ENCODE results near the gene LETMD1.
"Not testable (repeated sequence)": the region's sequence is repeated elsewhere in the genome, so short reads cannot be mapped to it uniquely, and the experiment has no call there.

Gene LETMD1

DNA sequence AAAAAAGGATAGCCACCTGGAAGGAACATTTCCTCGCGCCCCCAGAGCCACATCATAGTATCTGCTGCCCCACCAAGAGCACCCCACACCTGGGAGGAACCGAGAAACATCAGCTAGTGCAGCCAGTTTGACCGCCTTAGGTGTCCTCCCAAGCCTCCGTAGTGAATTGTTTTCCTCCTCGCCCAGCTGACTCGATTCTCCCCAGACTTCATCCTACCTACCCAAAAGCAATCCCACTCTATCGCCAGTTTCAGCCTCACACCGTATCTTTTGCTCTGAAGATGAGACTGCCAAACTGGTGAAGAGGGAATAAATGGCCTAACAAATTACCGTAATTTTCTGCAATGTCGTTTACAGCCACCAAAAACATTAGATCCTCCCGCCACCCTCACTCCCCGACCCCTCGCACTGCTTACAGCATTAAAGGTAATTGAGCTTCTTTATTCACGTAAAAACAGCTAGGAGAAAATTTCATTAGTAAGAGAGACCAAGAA, 20.7 kb upstream of the LETMD1 start:
- no peak for DNase-seq

DNA sequence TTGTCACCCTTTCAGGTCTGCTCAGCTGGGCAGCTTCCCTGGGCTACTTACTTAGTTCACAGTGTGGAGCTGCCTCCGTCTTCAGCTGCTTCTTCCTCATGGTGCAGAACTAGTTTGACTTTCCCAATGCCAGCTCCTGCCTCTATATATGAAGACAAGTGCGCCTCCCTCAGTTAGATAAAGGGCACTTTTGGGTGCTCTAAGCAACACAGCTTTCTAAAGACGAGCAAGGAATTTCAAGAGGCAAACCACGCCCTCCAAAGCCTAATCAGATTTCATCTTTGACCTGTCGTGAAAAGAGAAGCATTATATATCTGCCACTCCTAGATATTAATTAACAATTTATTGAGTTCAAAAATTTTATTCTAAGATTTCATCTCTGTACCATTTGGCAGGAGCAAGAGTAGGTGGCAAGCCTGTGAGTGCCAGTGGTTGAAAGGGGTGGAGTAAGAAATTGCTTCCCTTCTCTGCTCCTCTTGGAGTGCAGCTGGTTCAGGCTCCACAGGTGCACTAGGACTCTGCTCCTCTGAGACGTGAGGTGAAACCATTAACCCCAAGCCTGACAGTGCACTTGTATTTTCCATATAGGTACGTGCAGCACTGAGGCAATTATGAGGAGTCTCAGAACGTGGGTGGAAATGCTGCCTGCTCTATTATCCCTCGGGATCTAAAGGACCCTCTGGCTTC, 19.9 kb upstream of the LETMD1 start:
- peak; percentile 17 to 25 for DNase-seq

- no peak for DNase-seq
Measured at GRCh38 chr12:51028813-51029150, 19.3 kb upstream of the LETMD1 start.

GRCh38 chr12:51033048-51033447, 15.1 kb upstream of the LETMD1 start:
- DNase-seq: no peak

- no peak for DNase-seq
Measured at GRCh38 chr12:51033457-51034089, 14.6 kb upstream of the LETMD1 start.

DNA sequence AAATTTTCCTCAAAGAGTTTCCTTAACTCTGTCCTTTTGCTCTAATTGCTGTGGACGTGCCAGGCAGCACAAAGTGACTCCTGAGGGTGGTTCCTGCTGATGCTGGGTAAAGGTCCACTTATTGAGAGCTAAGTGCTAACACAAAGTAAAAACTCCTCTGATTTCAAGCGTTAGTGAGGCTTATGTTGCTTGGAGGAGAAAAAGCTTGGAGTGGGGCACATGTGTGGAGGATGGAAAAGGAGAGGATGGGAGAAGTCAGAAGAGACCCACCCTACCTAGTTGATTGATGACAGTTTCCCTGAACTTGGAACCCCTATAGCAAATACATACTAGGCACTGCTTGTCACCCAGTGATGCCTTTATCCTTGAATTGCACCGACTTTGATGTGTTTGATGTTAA, 11.8 kb upstream of the LETMD1 start:
- DNase-seq: no peak

GRCh38 chr12:51048661-51049251, 629 bp downstream of the LETMD1 start:
- no peak for DNase-seq

DNA sequence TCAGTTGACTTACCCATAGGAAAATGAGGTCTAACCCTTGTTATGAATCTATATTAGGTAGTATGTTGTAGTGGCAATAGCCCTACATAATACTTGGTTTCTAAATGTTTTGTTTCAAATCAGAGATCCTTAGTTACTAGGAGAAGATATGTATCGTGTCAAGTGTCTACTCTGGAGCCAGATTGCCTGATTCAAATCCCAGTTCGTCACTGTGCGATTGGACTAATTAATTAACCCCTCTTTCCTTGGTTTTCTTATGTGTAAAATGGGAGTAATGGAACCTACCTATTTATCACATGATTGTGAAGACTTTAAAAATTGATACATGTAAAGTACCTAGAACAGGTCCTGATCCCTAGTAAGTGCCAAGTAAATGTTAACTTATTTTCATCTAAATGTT, 1.4 kb downstream of the LETMD1 start:
- DNase-seq: no peak

GRCh38 chr12:51051787-51052186, 3.7 kb downstream of the LETMD1 start:
- no peak for DNase-seq

- no peak for DNase-seq
Measured at GRCh38 chr12:51055060-51055459, 6.9 kb downstream of the LETMD1 start.

DNA sequence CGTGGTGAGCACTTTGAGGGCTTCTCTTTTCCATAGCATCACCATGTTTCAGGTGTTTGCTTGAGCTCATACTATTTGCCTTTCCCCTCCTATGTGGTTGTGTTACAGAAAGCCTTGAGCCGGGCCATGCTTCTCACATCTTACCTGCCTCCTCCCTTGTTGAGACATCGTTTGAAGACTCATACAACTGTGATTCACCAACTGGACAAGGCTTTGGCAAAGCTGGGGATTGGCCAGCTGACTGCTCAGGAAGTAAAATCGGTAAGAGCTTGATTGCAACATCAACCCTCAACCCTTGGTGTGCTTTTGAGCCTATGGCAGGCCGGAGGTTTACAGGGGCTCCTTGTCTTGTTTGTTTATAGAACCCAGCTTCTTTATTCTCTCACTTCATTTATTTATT, 8.1 kb downstream of the LETMD1 start:
- DNase-seq: no peak

DNA sequence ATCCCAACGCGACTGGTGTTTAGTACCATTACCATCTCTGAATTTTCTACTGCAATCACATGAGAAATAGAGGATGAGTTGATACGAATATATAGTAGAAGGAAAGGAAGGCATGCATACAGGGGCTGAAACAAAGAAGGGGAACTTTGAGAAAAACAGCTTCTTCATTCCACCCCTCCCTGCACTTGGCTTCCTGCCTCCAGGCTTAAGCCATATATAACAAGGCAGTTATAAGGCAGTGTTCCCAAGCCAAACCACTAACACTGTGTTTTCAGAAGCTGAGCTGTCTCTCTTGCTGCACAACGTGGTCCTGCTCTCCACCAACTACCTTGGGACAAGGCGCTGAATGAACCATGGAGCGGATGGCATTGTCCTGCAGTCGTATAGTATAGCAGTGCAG, 11.0 kb downstream of the LETMD1 start:
- DNase-seq: no peak

DNA sequence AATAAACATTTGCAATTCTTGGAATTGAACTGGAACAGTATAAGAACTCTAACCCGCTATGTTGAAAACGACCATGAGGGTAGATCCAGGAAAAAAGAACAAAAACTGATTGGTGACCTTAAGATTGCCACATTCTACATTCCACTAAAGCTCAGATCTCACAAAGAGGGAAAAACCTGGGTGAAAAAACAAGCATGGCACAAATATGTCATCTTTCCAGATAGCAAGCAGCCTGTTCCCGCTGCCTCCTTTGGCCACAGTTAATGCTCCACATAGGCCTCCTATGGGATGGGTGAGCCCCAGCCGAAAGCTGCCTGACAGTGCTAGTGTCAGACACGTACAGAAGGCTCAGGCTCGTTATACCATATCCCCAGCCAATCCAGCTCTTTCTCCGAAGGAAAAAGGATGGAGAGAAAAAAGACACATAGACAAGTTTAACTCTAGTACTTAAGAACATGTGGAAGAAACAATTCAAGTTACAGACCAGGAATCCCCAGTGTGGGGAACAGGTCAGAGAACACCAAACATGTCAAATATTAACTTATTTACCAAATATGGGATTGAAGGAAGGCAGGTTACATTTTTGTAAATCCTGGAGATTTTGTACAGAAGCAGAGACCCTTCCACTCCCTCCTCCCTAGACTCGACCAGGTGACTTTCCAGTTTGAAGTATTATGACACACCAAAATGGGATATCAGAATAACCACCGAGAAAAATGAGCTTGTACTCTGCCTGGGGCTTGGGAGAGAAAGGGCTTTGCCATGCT, 14.7 kb downstream of the LETMD1 start:
- DNase-seq: no peak

GRCh38 chr12:51065530-51065929, 17.4 kb downstream of the LETMD1 start:
- DNase-seq: no peak

GRCh38 chr12:51067229-51067628, 19.1 kb downstream of the LETMD1 start:
- DNase-seq: no peak

DNA sequence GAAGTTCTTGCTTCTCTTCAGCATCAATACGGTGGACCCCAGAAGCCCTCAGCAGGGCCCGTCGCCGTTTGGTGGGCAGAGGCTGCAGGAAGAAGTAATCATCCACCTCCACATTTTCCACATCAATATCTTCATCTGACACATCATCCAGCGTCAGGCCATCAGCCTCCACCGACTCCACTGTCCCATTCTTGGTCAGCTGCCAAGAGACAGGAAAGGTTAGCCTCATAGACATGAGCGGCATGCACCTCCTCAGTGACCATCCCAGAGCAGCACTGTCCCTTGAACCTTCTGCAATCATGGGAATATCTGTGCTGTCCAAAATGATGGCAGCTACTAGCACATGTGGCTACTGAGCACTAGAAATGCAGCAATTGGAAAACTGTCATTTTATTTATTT, 19.6 kb downstream of the LETMD1 start:
- no peak for DNase-seq

- no peak for DNase-seq
Measured at GRCh38 chr12:51070004-51070403, 21.9 kb downstream of the LETMD1 start.

DNA sequence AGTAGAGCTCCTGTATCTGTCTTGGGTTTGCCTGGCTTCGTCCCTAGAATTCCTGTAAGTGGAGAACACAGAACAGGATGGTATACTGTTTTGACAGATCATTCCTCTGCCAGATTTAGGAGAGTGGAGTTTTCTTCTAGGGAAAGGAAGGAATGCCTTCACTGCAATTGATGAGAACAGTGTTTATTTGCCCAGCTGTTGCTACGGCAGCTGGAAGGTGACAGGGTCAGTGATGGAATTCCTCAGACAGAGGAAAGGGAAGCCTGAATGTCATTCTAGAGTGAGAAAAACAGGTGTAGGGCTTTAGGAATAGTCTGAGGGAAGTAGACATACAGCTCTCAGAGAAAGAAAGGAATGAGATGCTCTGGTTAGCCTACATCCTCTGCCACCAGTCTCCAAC, 23.5 kb downstream of the LETMD1 start:
- no peak for DNase-seq

DNA sequence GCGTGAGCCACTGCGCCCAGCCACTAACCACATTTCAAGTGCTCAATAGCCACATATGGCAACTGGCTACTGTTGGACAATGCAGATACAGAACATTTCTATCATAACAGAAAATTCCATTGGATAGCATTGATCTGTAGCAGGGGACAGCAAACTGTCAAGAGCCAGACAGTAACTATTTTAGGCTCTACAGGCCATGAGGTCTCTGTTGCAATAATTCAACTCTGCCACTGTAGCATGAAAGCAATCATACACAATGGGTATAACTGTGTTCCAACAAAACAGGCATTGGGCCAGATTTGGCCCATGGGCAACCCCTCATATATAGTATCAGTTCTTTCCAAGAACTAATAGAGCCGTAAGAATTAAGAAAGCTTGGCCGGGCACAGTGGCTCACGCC, 27.3 kb downstream of the LETMD1 start:
- DNase-seq: no peak

GRCh38 chr12:51076236-51076930, 28.3 kb downstream of the LETMD1 start:
- peak in 1 of 2 donors; percentile 42 for DNase-seq

GRCh38 chr12:51077930-51078329, 29.8 kb downstream of the LETMD1 start:
- no peak for DNase-seq

DNA sequence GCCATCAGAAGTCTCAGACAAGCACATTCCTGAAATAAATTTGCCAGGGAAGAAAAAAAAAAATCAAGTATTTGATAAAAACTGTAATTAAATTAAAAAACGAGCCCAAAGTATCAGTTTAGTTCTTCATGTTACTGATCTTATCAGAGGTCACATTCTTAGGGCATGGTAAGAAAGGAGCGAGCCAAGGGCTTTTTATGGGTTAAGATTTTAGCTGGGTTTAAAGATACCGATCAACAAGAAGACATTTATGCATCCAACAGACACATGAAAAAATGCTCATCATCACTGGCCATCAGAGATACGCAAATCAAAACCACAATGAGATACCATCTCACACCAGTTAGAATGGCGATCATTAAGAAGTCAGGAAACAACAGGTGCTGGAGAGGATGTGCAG, 30.2 kb downstream of the LETMD1 start:
- not testable (repeated sequence) for DNase-seq

- not testable (repeated sequence) for DNase-seq
Measured at GRCh38 chr12:51078866-51079265, 30.7 kb downstream of the LETMD1 start.
